GM13977 (cell line): ENCODE measurements around the gene RPL7A.
"Not testable (repeated sequence)": the region's sequence is repeated elsewhere in the genome, so short reads cannot be mapped to it uniquely, and the experiment has no call there.

ENCODE experiments used
- DNase-seq: peaks from one replicate; pipeline ENCODE4 v3.0.0; 2012; ENCODE audit warnings: low spot score
- in situ Hi-C: fragments of 300-500 bp; cut with MboI; formaldehyde crosslinking; loops from one replicate; pipeline ENCODE4 v1.12.0; 2022; ENCODE audit warnings: low sequenced_read_pairs, low pct_unique_long_range_greater_than_20kb, mixed read lengths, inconsistent platforms; ENCODE audit not compliant: unreplicated experiment
- TF ChIP-seq, protein P1 (sequence below): IDR thresholded peaks from 2 replicates; pipeline ENCODE4 v1.5.1; 2012; ENCODE audit warnings: mild to moderate bottlenecking, control low read depth; ENCODE audit not compliant: insufficient read depth; ENCODE audit errors: extremely low read depth, missing control alignments

The RPL7A gene

DNA sequence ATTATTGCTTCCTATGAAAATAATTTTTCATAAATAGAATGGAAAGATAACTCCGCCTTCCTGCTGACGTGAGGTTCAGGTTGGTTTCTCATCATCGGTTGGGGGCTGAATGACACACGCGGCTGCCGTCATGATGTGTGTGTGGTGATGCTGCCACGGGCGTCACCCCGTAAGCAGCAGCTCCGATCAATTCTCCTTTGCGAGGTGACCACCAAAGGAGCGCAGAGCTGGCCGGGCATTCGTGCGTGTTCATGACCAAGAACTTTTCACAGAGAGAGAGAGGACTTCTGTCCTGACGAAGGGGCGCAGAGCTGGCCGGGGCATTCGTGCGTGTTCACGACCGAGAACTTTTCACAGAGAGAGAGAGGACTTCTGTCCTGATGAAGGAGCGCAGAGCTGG lies 42.3 kb upstream of the RPL7A start:
- TF ChIP-seq, protein P1, sequence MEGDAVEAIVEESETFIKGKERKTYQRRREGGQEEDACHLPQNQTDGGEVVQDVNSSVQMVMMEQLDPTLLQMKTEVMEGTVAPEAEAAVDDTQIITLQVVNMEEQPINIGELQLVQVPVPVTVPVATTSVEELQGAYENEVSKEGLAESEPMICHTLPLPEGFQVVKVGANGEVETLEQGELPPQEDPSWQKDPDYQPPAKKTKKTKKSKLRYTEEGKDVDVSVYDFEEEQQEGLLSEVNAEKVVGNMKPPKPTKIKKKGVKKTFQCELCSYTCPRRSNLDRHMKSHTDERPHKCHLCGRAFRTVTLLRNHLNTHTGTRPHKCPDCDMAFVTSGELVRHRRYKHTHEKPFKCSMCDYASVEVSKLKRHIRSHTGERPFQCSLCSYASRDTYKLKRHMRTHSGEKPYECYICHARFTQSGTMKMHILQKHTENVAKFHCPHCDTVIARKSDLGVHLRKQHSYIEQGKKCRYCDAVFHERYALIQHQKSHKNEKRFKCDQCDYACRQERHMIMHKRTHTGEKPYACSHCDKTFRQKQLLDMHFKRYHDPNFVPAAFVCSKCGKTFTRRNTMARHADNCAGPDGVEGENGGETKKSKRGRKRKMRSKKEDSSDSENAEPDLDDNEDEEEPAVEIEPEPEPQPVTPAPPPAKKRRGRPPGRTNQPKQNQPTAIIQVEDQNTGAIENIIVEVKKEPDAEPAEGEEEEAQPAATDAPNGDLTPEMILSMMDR: no peak
- DNase-seq: no peak
- in situ Hi-C loops: no loop called here

- TF ChIP-seq, protein P1: no peak
- in situ Hi-C loops: no loop called here
- DNase-seq: no peak
Observed at GRCh38 chr9:133306242-133307204, 41.5 kb upstream of the RPL7A start.

- in situ Hi-C loops: no loop called here
- no peak for DNase-seq
- TF ChIP-seq, protein P1: no peak
Observed at GRCh38 chr9:133307301-133307700, 40.7 kb upstream of the RPL7A start.

DNA sequence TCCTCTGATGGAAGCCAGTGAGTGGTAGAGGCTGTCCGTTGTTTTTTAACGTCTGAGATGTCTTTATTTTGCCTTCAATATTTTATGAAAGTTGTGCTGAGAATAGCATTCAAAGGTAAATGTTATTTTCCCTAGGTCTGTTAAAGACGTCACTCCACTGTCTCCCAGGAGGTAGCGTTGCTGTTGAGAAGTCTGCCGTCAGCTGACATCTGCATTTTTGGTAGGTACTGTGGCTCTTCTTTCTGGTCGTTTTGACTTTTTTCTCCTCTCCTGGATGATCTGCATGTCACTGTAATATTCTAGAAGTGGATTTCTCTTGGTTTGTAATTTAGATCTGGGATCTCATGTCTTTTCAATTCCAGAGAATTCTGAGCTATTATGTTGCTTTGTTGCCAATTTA lies 38.4 kb upstream of the RPL7A start:
- no peak for DNase-seq
- in situ Hi-C loops: no loop called here
- TF ChIP-seq, protein P1: no peak

DNA sequence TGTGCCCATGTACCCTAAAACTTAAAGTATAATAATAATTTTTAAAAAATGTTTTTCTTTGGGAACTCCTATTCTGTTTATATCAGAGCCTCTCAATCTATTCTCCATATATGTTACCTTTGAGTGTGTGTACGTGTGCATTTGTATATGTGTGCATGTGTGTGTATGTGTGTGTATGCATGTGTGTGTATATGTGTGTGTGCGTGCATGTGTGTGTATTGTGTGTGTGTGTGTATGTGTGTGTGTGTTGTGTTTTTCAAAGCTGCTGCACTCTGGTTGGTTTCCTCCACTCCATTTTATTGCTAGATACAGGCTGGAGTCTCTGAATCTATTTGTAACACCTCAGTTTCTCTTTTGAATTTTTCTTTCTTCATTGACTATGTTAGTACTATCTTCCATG lies 32.0 kb upstream of the RPL7A start:
- no peak for DNase-seq
- in situ Hi-C loops: no loop called here
- TF ChIP-seq, protein P1: no peak

GRCh38 chr9:133317551-133317950 lies 30.5 kb upstream of the RPL7A start:
- in situ Hi-C loops, DNase-seq: not testable (repeated sequence)

- in situ Hi-C loops: no loop called here
- DNase-seq: no peak
- TF ChIP-seq, protein P1: no peak
Observed at GRCh38 chr9:133320421-133320881, 27.6 kb upstream of the RPL7A start.
